D721Med (cell line): ENCODE data around the gene SEPTIN1.
"Not testable (repeated sequence)": the region's sequence is repeated elsewhere in the genome, so short reads cannot be mapped to it uniquely, and the experiment has no call there.

Experiments
- DNase-seq: peaks from one replicate; pipeline ENCODE4 v3.0.0; 2011; ENCODE audit warnings: low spot score; ENCODE audit not compliant: insufficient read length
- FAIRE-seq: peaks from 2 replicates; lab custom pipeline; 2011; peaks lifted over from hg19 to GRCh38; lab: Jason Lieb, UNC
- CTCF ChIP-seq: IDR thresholded peaks from 2 replicates; pipeline ENCODE4 v1.5.1; 2012; ENCODE audit warnings: mild to moderate bottlenecking, control low read depth; ENCODE audit not compliant: insufficient read depth; ENCODE audit errors: missing control alignments

Gene SEPTIN1

DNA sequence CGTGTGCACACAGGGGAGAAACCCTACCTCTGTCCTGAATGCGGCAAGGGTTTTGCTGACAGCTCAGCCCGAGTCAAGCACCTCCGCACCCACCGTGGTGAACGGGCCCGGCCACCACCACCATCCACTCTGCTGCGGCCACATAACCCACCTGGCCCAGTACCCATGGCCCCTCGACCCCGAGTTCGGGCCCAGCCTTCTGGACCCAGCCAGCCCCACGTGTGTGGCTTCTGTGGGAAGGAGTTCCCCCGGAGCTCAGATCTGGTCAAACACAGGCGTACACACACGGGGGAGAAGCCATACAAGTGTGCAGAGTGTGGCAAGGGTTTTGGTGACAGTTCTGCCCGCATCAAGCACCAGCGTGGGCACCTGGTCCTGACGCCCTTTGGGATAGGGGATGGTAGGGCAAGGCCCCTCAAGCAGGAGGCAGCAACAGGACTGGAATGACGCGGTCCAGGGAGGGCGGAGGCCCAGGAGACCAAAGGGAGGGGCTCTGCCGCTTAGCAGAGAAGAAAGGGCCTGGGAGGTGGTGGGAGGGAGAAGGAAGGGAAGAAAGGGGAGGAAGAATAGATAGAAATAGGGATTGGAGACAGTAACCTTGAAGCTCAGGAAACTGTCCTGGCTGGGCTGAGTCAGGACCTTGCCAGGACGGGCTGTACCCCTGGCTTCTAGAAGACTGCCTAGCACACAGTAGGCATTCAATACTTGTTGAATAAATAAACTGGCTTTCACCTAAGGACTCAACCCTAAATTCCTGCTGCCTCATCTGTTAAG lies 16.5 kb upstream of the SEPTIN1 start:
- FAIRE-seq (no peak), DNase-seq (no peak)
- TF ChIP-seq CTCF: no peak

- DNase-seq (no peak), FAIRE-seq (no peak)
- no peak for TF ChIP-seq CTCF
Measured at GRCh38 chr16:30397776-30398660, 15.7 kb upstream of the SEPTIN1 start.

GRCh38 chr16:30397056-30397455 lies 14.7 kb upstream of the SEPTIN1 start:
- DNase-seq: no peak
- FAIRE-seq: no peak
- no peak for TF ChIP-seq CTCF

DNA sequence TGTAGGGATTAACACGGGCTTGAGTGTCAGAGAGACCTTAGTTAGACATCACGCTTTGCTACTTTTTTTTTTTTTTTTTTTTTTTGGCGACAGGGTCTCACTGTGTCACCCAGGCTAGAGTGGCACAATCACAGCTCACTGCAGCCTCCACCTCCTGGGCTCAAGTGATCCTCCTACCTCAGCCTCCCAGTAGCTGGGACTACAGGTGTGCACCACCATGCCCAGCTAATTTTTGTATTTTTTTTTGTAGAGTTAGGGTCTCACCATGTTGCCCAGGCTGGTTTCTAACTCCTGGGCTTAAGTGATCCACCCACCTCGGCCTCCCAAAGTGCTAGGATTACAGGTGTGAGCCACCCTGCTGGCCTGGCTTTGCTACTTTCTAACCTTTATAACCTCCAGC lies 14.3 kb upstream of the SEPTIN1 start:
- not testable (repeated sequence) for DNase-seq, FAIRE-seq

DNA sequence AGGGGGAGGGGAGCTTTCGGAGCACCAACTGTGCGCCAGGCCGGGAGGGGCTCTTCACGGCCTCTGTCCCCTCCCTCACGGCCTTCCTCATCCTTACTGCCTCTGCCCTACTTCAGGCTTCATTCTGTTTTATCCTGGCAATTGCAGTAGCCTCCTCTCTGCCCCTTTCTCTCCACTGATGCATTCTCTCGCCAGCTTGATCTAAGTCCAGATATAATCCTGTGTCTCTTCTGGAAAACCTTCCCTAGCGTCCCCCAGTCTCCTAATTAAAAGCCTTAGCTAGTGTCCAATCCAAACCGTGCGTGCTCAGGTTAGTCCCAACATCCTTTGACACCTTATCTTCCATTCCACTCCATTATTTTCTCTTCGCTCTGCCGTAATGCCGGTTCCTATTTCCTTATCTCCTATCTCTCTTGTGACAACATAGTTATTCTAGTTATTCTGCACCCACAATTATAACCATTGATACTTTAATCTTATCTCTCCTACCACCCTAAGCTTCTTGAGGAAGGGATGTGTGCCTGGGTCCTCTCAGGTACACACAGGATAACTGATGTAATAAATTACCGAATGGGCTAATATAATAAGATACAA lies 13.7 kb upstream of the SEPTIN1 start:
- TF ChIP-seq CTCF: no peak
- DNase-seq (no peak), FAIRE-seq (no peak)

GRCh38 chr16:30395155-30395991 lies 13.0 kb upstream of the SEPTIN1 start, which contains the start of gene ZNF48:
ZNF48 (plus strand) TSS chr16:30395420; CDS start chr16:30395795, 375 bp downstream.
- TF ChIP-seq CTCF: peak; percentile 0
- FAIRE-seq: no peak
- DNase-seq: peak; percentile 80
